ENCODE measurements around the gene OTUB2.

OTUB2 gene

DNA sequence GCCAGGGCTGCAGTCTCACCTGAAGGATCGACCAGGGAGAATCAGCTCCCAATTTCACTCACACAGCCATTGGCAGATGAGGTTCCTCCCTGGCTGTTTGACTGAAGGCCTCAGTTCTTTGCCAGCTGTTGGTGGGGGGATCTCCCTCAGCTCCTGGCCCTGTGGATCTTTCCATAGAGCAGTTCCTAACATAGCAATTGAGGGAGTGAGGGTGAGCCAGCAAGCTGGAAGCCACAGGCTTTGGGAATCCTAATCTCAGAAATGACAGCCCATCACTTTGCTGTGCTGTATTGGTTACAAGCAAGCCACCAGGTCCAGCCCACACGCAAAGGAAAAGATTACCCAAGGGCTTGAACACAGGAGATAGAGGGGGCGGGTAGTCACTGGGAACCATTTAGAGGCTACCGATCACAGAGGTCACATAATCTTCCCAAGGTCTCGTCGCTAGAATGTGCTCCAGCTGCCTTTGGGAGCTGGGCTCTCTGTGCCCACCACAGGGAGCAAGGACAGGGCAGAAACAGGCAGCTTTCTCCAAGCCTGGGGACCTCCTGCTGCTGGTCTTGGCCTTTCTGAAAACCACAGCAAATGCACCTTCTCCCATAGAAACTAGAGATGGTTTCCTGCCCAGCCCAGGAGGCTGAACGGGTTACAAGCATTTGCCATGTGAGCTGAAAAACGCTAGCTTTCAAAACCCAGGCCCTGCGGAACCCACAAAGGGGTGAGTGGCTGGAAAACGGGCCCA is 4.6 kb upstream of the OTUB2 start:
- no peak for DNase-seq (ENCODE audit: low read depth)

DNA sequence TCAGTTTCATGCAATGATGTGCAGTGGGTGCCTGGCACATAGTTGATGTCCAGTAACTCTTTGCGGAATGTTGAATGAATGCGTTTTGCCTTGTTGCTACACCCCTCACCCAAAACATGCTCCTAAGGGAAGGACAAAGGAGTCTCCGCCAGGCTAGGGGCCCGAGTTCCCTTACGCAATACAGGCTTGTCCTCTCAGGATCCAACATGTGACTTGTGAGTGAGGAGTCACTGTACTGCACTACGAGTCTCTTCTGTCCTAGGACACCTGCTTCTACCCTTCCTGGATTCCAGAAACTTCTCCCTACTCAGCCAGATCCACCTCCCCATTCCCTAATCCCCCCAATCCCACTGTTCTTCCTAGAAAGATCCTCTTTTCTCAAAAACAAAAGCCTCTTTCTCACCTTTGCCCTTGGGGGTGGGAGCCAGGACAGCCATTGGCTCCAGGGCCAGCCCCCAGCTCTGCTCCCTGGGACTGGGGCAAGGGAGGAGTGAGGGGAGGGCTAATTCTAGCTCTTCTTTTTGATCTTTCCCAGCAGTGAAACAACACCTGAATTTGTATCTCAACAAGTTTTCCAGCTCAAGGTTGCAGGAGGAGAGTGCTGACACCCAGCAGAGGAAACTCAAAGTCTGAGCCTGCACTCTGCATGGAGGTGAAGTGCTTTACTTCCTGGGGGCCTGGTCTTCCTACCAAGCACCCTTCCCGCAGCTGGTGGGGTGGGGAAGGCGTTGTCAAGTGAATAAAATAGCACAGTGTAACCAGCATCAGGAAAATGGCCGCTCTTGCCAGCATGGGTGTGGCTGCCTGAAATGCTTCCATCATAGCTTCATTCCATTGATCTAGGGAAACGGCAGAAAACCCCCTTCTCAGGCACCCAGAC is 3.4 kb upstream of the OTUB2 start:
- no peak for DNase-seq (ENCODE audit: low read depth)

DNA sequence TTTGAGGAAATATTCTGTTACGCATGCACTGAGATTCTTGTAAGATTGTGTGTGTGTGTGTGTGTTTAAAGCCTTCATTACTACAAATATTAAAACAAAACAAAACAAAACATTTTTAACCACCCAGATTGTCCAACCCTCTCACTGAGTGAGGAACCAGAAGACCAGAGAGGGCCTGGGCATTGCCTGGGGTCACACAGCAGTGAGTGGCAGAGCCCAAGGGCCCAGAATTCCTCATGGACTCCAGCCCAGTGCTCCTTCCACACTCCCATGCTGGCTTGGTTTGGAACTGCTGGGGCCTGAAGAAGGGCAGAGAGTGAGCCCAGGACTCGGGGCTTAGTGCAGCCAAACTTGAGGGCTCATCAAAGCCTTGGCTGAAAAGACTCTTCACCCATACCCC is 1.6 kb upstream of the OTUB2 start:
- DNase-seq (ENCODE audit: low read depth): no peak

DNA sequence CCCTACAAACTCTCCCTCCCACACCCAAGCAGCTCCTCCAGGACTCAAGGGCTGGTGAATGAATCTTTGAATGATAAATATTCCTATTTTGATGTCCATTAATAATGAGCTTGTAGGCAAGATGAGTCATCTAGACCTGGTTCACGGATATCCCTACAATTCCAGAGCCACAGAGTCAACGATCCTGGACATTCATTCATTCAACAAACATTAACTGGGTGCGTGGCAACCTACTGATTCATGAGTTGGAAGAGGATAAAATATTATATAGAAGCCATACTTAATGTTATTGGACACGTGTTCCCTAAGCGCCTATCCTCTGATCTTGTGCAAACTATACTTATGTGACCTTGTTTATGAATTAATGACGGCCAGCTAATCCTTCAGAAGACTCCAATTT is 420 bp upstream of the OTUB2 start:
- DNase-seq (ENCODE audit: low read depth): no peak

DNA sequence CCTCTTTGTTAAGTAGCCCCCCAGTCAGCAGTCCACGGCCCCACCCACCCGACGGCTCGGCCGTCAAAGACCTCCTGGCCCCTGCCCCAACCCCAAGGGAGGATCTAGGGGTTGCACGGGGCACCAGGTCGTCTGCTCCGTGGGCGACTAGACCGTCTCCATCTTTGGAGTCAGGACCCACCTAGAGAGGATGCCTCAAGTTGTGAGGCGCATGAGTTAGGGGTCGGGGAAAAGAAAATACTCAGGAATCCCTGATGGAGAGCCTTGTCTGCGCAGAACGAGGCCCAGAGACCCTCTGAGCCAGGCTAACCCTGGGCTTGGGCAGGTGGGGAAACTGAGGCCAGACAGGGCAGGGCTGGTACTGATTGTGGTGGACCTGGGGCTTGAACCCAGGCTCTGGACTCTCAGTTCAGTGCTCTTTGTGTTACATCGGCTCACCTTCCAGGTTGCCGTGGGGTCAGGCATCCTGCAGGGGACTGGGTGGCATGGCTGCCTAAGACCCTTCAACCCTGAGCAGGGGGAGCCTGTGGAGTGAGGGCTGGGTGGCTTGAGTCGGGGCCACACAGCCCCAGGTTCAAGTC is 839 bp downstream of the OTUB2 start:
- no peak for DNase-seq (ENCODE audit: low read depth)

DNA sequence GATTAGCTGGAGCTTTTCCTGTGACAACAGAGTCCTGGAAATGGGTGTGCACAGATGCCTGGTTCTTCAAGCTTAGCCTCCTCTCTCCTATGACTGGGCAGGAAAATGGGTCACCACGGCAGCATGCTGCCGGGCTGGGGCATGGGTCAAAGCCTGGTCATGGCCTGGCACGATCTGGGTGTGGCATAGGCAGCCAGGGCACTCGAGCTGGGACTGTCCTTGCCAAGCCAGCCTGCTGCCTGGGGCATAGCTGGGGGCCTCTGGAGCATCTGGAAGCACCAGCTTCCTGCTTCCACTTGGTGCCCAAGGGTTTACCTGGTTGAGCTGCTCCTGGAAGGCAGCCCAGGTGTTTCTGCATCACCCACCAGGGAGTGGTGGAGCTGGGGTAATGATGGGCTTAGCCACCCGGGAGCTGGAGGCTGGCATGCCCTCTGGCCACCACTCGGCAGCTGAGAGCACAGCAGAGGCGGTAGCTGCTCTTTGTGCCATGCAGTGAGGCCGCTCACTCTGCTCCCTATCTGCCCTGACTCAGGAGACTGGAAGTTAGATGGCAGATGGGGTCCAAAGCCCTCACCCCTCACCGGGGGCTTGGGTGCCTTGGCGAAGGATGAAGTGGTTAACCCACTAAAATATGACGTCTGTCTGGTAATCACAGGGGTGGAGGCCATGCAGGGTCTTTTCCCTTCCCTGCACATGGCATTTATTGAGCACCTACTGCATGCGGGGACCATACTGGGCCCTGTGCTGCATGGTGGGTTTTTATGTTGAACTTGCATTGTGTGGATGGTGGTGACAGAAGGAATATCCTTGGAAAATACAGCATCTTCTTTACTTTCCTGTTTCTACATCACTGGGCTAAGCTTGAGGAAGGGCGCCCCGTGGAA is 1.7 kb downstream of the OTUB2 start:
- DNase-seq (ENCODE audit: low read depth): no peak

DNA sequence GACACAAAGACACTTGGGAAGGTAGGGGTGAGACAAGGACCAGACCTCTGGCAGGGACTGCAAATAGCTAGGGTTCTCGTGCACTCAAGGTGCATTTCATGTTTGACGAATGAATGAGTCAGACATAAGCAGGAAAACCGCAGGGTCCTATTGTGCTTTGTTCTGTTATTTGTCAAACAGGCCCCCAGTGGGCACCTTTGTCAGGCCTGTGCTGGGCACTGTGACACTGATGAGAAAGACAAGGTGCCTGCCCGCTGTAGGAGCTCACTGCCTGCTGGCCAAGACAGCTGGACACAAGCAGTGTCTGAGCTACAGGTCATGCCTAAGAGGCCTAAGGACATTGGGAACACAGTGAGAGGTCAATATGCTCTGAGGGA is 2.3 kb downstream of the OTUB2 start:
- DNase-seq (ENCODE audit: low read depth): no peak

DNA sequence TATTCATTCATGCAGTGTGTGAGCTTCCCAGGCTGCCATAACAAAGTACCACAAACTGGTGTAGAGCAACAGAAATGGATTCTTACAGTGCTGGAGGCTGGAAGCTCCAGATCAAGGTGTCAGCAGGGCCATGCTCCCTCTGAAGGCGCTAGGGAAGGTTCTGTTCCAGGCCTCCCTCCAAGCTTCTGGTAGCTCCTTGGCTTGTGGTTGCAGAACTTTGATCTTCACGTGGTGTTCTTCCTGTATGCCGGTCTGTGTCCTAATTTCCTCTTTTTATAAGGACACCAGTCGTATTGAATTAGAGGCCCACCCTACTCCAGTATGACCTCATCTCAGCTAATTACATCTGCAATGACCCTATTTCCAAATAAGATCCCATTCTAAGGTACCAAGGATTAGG is 3.1 kb downstream of the OTUB2 start:
- DNase-seq (ENCODE audit: low read depth): no peak

DNA sequence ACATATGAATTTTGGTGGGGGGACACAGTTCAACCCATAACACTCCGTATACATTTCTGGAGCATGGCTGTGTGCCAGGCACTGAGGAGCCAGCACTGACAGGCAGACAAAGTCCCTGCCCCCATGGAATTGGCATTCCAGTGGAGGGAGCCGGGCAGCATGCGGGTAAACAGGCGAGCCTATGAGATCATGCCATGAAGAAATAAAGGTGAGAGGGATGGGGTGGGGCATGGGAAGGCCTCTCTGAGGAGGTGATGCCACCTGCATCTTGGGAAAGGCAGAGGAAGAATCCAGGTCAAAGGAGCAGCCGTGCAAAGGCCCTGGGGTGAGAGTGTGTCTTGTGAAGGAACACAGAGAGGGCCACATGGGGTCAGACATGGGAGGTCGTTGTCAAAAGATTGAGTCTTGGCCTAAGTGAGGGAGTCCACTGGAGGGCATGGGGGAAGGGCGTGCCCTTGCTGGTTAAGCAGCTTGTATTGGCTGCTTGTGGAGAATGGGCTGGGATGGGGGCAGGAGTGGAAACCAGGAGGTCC is 3.6 kb downstream of the OTUB2 start:
- DNase-seq (ENCODE audit: low read depth): no peak

DNA sequence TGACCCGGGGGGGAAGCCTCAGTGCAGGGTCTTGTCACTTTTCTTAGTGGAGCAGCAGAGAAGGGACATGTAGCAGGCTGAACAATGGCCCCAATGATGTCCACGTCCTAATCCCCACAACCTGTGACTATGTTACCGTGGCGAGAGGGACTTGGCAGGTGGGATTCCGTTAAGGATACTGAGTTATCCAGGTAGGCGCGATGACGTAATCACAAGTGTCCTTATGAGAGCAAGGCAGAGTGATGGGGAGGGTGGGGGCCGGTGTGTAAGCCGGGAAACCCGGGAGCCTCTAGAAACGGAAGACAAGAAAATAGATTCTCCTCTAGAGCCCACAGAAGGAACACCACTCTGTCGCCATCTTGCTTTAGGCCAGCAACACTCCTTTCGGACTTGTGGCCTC is 4.4 kb downstream of the OTUB2 start:
- no peak for DNase-seq (ENCODE audit: low read depth)

DNA sequence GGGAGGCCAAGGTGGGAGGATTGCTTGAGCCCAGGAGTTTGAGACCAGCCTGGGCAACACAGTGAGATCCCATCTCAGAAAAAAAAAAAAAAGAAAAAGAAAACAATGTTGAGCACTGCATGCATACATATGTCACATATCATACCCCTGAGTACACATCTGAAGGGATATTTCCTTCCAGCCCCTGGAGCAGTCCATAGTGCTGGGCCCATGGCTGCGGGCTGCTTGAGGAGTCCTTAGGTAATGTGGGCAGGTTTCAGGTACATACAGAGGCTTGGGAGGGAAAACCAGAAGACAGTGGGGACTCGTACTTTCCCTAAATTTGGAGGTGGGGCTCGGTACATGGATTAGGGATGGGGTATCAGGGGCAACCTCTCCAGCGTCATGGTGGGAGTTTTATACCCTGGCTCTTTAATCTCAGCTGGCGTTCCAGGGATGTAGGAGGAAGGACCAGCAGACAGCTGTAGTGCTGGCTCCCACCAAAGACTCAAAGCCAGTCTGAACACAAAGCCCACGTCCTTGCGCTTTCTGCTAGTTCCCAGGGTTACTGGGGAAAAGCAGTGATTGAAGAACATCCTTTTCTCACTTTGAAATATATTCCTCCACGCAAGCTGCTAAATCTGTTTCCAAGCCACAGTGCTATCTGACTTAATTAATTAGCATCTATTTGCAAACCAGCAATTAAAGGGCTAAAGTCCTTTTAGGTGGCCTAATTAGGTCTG is 5.2 kb downstream of the OTUB2 start:
- DNase-seq (ENCODE audit: low read depth): no peak

DNA sequence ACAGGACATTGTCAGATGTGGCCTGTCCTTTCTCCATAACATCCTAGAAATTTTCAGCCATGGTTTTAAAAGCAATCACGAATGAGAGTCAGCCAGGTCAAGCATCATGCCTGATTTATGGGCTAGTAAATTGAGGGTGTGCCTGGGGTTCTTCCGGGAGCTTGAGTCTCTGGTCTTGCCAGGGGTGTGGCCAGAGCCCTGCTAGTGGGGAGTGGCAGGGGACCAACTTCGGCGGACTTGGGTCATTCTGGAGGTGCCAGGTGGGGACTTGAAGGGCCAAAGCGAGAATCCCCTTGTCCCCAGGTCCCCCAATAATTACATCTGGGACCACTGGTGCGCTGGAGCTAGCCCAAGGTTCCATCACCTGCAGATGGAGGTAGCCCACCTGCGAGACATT is 5.7 kb downstream of the OTUB2 start:
- DNase-seq (ENCODE audit: low read depth): no peak

DNA sequence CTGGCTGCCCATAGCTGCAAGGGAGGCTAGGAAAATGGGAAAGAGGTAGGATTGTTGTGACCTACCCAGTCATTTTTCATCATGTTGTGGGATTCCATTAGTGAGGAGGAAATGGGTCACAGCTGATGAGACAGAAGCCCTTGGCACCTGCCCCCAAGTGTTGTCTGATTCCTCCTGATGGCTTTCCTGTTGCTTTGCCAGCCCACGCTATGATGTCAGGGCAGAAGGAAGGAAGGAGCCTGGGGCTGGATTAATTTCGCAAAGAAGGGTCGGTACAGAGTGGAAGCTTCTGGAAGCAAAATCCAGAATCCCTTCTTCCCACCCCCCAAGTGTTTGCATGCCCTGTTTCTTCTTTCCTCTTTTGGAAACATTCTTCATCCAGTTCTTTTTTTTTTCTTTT is 8.7 kb downstream of the OTUB2 start:
- DNase-seq (ENCODE audit: low read depth): no peak

DNA sequence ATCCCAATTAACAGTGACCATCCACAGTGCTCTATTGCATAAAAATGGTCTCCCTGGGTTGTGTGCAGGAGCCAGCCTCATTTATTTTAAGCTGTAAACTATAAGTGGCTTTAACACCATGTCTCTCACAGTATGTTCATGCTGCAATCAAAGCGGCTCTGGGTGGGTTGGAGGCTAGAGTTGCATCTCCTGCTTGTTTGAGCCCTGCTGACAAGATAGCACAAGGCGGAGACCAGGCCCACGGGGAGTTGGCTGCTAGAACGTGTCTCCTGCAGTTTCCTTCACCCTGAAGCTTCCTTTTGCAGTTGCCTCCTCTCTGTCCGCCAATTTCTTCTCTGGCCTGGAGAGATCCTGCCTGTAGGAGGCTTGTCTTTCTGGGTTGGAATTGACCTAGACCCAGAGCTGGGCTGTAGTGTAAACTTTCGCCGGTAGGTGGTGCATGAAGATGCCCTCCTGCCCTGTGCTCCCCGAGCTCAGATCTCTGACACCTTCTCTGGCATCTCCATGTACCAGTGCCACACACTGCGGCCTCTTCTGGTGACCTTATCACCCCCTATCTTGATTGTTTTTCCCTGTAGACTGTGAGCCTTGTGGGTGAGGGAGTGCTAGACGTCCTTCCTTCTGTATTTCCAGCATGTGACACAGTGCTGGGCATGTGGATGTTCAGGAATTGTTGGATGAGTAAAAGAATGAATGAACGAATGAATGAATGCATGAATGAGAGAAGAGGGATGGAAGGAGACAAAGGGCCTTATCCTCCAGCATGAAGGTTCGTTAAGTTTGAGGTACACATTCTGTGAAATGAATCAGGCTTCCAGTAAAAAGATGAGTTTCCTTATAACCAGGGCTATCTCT is 10.4 kb downstream of the OTUB2 start:
- DNase-seq (ENCODE audit: low read depth): no peak

DNA sequence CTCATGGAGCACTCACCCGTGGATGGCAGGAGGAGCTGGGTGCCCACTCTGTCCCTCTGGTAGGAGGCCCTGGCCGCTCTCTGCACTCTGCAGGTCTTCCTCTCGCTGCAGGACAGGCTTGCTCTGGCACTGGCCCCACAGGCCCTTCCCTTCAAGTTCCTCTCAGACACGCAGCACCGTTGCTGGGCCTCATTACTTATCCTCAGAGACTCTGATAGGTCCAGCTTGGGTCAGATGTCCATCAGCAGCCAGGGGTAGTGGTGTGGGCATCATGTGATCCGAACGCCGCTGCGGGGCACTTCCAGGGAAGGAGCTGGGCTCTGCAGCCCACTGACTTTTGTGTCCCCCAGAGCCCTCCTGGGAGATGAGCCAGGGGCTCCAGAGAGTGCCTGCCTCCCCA is 11.8 kb downstream of the OTUB2 start:
- no peak for DNase-seq (ENCODE audit: low read depth)

DNA sequence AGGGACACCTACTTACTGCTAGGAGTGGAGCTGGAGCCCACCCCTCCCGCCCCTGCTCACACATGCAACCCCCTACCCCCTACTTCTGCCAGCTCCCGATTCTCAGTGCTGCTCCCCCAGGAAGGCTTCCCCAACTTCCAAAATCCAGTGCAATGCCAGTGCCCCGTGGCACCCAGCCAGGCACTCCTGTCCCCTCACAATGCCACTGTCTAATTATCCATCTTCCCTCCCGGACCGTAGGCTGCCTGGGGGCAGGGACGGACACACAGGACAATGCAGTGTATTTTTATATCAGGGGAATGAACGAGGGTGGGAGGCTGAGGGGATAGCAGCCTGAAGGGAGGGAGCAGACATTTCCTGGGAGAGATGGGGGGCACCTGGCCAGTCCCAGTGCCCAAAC is 12.4 kb downstream of the OTUB2 start:
- DNase-seq (ENCODE audit: low read depth): no peak

DNA sequence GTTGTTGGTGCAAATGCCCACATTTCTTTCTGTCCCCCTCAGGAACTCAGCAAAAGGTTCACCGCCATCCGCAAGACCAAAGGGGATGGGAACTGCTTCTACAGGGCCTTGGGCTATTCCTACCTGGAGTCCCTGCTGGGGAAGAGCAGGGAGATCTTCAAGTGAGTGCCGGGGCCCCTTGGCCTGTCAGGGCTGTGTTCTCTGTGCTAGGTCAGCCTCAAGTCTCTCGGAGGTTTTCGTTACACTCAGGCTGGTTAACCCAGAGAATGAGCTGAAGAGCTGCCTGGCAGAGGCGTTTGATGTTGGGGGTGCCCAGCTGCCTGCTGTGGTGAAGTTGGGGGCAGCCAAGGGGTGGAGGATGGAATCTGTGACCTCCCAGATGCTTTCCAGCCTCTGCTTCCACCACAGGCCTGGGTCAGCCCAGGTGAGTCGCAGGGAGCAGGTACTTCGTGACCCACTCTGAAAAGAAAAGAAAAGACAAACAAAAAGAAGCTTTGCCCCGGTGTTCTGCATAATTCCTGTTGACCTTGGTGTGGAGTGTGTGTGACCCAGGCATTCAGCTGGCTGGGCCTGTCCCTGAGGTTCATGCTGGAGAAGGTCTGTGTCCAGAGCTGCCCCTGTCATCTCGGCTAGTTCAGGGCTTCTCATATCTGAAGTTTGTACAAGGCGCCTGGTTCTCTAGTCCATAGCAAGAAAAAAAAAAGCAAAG is 12.9 kb downstream of the OTUB2 start:
- DNase-seq (ENCODE audit: low read depth): no peak

DNA sequence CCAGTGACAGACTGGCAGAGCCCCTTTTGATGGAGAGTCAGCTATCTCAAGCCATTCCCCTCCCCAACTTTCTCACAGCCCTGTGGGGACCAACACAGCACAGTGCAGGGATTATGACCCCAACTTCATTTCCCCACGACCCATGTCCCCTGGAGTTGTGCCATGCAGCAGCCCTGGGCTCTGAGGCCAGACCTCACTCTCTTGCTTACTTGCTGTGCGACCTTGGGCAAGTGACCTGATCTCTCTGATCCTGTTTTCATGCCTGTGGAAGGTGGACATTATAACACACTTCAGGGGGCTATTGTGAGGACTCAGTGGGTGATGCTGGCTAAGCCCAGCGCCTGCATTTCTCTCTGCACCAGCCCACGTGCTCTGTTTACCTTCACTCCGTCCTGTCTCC is 14.1 kb downstream of the OTUB2 start:
- DNase-seq (ENCODE audit: low read depth): no peak

DNA sequence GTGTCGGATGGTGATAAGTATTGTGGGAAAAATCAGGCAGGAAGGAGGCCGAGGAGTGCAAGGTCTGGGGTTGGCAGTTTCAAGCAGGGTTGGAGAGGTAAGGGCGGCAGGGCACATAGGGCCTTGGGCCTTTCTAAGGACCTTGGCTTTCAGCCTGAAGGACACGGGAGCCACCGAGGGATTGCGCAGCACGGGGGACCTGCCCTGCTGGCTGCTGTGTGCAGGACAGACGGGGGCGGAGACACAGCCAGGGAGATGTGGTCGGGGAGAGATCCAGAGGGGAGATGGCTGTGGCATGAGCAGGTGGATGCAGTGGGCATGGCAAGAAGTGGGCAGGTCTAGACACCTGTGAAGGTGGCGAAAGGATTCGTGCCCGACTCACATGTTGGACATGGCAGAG is 14.7 kb downstream of the OTUB2 start:
- no peak for DNase-seq (ENCODE audit: low read depth)
